A673 (cell line): ENCODE measurements around the gene TARBP2. TPM values are rescaled to one million over a fixed set of nuclear protein-coding genes. Genes with fewer than 3 reads are reported as not detected.

Source experiments
- BruUV-seq: library from RNA; stranded (reverse); fragments of 400-500 nt; replicated peaks from 2 replicates; lab custom pipeline; 2021; lab: Mats Ljungman, UMichigan
- CTCF ChIA-PET: fragments of 300-600 bp; sonication (Branson Sonifier 250); formaldehyde crosslinking; loops from one replicate; lab custom pipeline; 2022; ENCODE audit warnings: antibody characterized with exemption; lab: Charles Lee
- POLR2A ChIA-PET: fragments of 300-600 bp; sonication (Branson Sonifier 250); formaldehyde crosslinking; loops from one replicate; lab custom pipeline; 2022; ENCODE audit warnings: antibody characterized with exemption; ENCODE audit not compliant: low non-redundant PET; lab: Charles Lee
- DNase-seq: peaks from one replicate; pipeline ENCODE4 v3.0.0-alpha.2; 2015; ENCODE audit warnings: low spot score
- H3K27ac ChIP-seq: fragments of 200-600 bp; sonication (generic); 2 replicates; pipeline ENCODE4 v1.5.1; 2016; ENCODE audit warnings: mixed run types, low read depth, mild to moderate bottlenecking, mixed read lengths, antibody characterized with exemption, low read length; ENCODE audit not compliant: poor library complexity, severe bottlenecking
- H3K27me3 ChIP-seq: fragments of 200-600 bp; sonication (generic); replicated peaks from 2 replicates; pipeline ENCODE4 v1.6.1; 2017; ENCODE audit warnings: mixed run types, low read depth, mild to moderate bottlenecking, mixed read lengths, antibody characterized with exemption, low read length; ENCODE audit not compliant: insufficient read depth, poor library complexity
- H3K36me3 ChIP-seq: fragments of 200-600 bp; sonication (generic); 2 replicates; pipeline ENCODE4 v1.6.1; 2016; ENCODE audit warnings: mixed run types, mild to moderate bottlenecking, mixed read lengths, antibody characterized with exemption, low read length; ENCODE audit not compliant: insufficient read depth, poor library complexity, severe bottlenecking
- H3K4me1 ChIP-seq: fragments of 200-600 bp; sonication (generic); 2 replicates; pipeline ENCODE4 v1.6.1; 2017; ENCODE audit warnings: mixed run types, mild to moderate bottlenecking, mixed read lengths, antibody characterized with exemption, low read length; ENCODE audit not compliant: insufficient read depth, poor library complexity, severe bottlenecking
- H3K4me3 ChIP-seq: fragments of 200-600 bp; sonication (generic); 2 replicates; pipeline ENCODE4 v1.5.1; 2016; ENCODE audit warnings: low read depth, mixed run types, mild to moderate bottlenecking, mixed read lengths, low read length; ENCODE audit not compliant: poor library complexity, severe bottlenecking
- H3K9me3 ChIP-seq: fragments of 200-600 bp; sonication (generic); 2 replicates; pipeline ENCODE4 v1.6.1; 2016; ENCODE audit warnings: mixed run types, low read depth, mild to moderate bottlenecking, mixed read lengths, antibody characterized with exemption, low read length; ENCODE audit not compliant: poor library complexity, severe bottlenecking
- EZH2 ChIP-seq: fragments of 200-600 bp; sonication (generic); IDR thresholded peaks from 2 replicates; pipeline ENCODE4 v1.6.1; 2017; ENCODE audit warnings: borderline replicate concordance, low read depth, mild to moderate bottlenecking, mixed read lengths, antibody characterized with exemption, low read length; ENCODE audit not compliant: poor library complexity, severe bottlenecking
- intact Hi-C: fragments of 100-400 bp; cut with micrococcal nuclease; formaldehyde crosslinking; loops from one replicate; pipeline ENCODE4 v1.10.0; 2022; ENCODE audit not compliant: unreplicated experiment
- total RNA-seq: library from RNA; stranded (reverse); gene quantifications from 2 replicates; pipeline ENCODE4 v1.2.3, GENCODE V29; 2021
- TF ChIP-seq, protein P1 (sequence below): fragments of 300-800, 200-600 bp; sonication (generic); conservative IDR thresholded peaks from 2 replicates; pipeline ENCODE4 v1.5.1; 2017; ENCODE audit warnings: low read depth, mild to moderate bottlenecking, antibody characterized with exemption, low read length, moderate library complexity, mixed read lengths

Gene TARBP2
- total RNA-seq, 1 experiment from 2014 or later, result 70.9 TPM

DNA sequence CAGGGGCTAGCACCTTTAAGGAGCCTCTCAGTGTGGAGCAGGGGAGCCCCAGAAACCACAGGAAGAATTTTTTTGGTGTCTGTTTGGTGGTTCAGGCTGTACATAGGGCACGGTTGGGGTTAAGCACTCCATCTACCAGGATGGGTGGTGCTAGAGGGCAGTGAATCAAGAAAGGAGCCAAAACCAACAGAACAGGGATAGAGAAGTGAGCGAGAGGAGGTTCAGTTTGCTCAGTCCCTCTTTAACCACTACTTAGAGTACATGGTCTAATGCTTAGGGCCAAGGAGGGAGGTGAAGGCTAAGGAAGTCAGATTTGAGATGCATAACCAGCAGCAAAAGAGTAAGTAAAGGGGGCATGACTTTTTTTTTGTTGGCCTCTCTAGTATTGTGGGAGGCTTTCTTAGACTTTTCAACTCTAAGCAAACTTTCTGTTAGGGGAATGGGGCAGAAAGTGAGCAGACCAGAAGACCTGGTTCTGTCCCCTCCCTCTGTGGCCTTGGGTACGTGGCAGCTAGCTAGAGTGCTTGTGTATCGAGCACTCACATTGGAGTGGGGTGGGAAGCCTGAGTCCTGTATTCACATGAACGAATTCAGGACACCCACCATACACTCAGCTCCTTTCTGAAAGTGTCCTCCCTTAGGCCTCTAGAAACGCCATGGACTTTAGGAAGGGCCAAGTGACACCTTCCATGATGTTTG is 12.8 kb downstream of the TARBP2 start:
- H3K27me3 ChIP-seq, result no peaks in the 10 kb centered on the region
- TF ChIP-seq, protein P1, sequence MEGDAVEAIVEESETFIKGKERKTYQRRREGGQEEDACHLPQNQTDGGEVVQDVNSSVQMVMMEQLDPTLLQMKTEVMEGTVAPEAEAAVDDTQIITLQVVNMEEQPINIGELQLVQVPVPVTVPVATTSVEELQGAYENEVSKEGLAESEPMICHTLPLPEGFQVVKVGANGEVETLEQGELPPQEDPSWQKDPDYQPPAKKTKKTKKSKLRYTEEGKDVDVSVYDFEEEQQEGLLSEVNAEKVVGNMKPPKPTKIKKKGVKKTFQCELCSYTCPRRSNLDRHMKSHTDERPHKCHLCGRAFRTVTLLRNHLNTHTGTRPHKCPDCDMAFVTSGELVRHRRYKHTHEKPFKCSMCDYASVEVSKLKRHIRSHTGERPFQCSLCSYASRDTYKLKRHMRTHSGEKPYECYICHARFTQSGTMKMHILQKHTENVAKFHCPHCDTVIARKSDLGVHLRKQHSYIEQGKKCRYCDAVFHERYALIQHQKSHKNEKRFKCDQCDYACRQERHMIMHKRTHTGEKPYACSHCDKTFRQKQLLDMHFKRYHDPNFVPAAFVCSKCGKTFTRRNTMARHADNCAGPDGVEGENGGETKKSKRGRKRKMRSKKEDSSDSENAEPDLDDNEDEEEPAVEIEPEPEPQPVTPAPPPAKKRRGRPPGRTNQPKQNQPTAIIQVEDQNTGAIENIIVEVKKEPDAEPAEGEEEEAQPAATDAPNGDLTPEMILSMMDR, result no peak
- TF ChIP-seq EZH2, result no peak
- peaks cover 34% of the 10 kb centered on the region for H3K36me3 ChIP-seq
- H3K4me3 ChIP-seq, result no peak overlapping the region
- POLR2A ChIA-PET, result no interaction called here
- CTCF ChIA-PET, result no interaction called here
- no peaks in the 10 kb centered on the region for H3K4me1 ChIP-seq
- no peaks in the 10 kb centered on the region for H3K9me3 ChIP-seq
- no TSS peak for BruUV-seq
- intact Hi-C loops, result no loop called here
- no peak overlapping the region for H3K27ac ChIP-seq
- no peak for DNase-seq

- Histone ChIP-seq H3K4me1 (no peaks in the 10 kb centered on the region), H3K4me3 (no peak overlapping the region), H3K27ac (no peak overlapping the region), H3K9me3 (no peaks in the 10 kb centered on the region), H3K36me3 (peaks cover 38% of the 10 kb centered on the region), H3K27me3 (no peaks in the 10 kb centered on the region)
- CTCF ChIA-PET, result no interaction called here
- no TSS peak for BruUV-seq
- TF ChIP-seq EZH2, result no peak
- TF ChIP-seq, protein P1, result no peak
- DNase-seq, result no peak
- intact Hi-C loops, result no loop called here
- POLR2A ChIA-PET, result interaction anchor here (0.6 kb wide), 1 partner anchor 60 kb away, joined by 4 read pairs; no protein-coding TSS in a partner anchor
Measured at GRCh38 chr12:53514628-53515290, 13.7 kb downstream of the TARBP2 start.

- no peak for TF ChIP-seq EZH2
- TF ChIP-seq, protein P1, result no peak
- DNase-seq, result no peak
- no peaks in the 10 kb centered on the region for H3K27me3 ChIP-seq
- CTCF ChIA-PET, result interaction anchor here (0.5 kb wide), 1 partner anchor 242 kb away, joined by 7 read pairs; no protein-coding TSS in a partner anchor
- no peaks in the 10 kb centered on the region for H3K9me3 ChIP-seq
- BruUV-seq, result no TSS peak
- POLR2A ChIA-PET, result interaction anchor here (0.6 kb wide), 1 partner anchor 59 kb away, joined by 4 read pairs; no protein-coding TSS in a partner anchor
- H3K36me3 ChIP-seq, result peaks cover 38% of the 10 kb centered on the region
- no peak overlapping the region for H3K4me3 ChIP-seq
- no peaks in the 10 kb centered on the region for H3K4me1 ChIP-seq
- intact Hi-C loops, result no loop called here
- no peak overlapping the region for H3K27ac ChIP-seq
Measured at GRCh38 chr12:53515291-53515680, 14.2 kb downstream of the TARBP2 start.
